ENCODE data around the gene SPAG7.

Gene SPAG7

GRCh38 chr17:4986951-4987766 is 19.5 kb upstream of the SPAG7 start, which contains the start of gene CAMTA2:
CAMTA2 (minus strand) TSS chr17:4987675; CDS start chr17:4986222, 1,453 bp downstream.
- DNase-seq (ENCODE audit: low spot score), result peak; percentile 92

GRCh38 chr17:4986403-4986802 is 18.8 kb upstream of the SPAG7 start:
- TF ChIP-seq CTCF (IDR thresholded peaks at IDR 0.05; ENCODE audit: extremely low read depth, missing control alignments), result no peak
- DNase-seq (ENCODE audit: low spot score), result no peak

More at GRCh38 chr17:4986951-4987766, 19.5 kb upstream of the SPAG7 start, which contains the start of gene CAMTA2:
- peak; percentile 63 for TF ChIP-seq CTCF (IDR thresholded peaks at IDR 0.05; ENCODE audit: extremely low read depth, missing control alignments)

GRCh38 chr17:4982305-4982704 is 14.7 kb upstream of the SPAG7 start:
- DNase-seq (ENCODE audit: low spot score), result no peak
- no peak for TF ChIP-seq CTCF (IDR thresholded peaks at IDR 0.05; ENCODE audit: extremely low read depth, missing control alignments)

GRCh38 chr17:4980644-4981216 is 13.1 kb upstream of the SPAG7 start:
- DNase-seq (ENCODE audit: low spot score), result peak; percentile 69
- peak; percentile 55 for TF ChIP-seq CTCF (IDR thresholded peaks at IDR 0.05; ENCODE audit: extremely low read depth, missing control alignments)

- no peak for DNase-seq (ENCODE audit: low spot score)
- TF ChIP-seq CTCF (IDR thresholded peaks at IDR 0.05; ENCODE audit: extremely low read depth, missing control alignments), result no peak
Measured at GRCh38 chr17:4978726-4979125, 11.1 kb upstream of the SPAG7 start.

GRCh38 chr17:4974115-4974670 is 6.6 kb upstream of the SPAG7 start:
- no peak for TF ChIP-seq CTCF (IDR thresholded peaks at IDR 0.05; ENCODE audit: extremely low read depth, missing control alignments)
- DNase-seq (ENCODE audit: low spot score), result no peak

Measured in GM20000 (cell line).